C4-2B (cell line): ENCODE data around the gene TBL1Y.

Source experiments
- CTCF ChIP-seq: fragments of 450-650 bp; conservative IDR thresholded peaks from 2 replicates; pipeline ENCODE4 v1.5.1; 2017; ENCODE audit warnings: mild to moderate bottlenecking
- ZFX ChIP-seq: fragments of 450-650 bp; IDR thresholded peaks from 2 replicates; pipeline ENCODE4 v1.6.1; 2017

- TF ChIP-seq CTCF (no peak), ZFX (no peak)
Measured at GRCh38 chrY:7125136-7126056, 214.9 kb downstream of the TBL1Y start.
